Trophoblast cell (in vitro differentiated cells and primary cell): Measurements from ENCODE around the gene SEL1L2.

Source experiments
- DNase-seq, 2 donors: peaks; one replicate each; pipeline ENCODE4 v3.0.0-alpha.2; 2016
- H2AFZ ChIP-seq: 2 replicates; pipeline ENCODE4 v1.6.1; 2013; ENCODE audit warnings: low read length, moderate library complexity, mild to moderate bottlenecking; ENCODE audit not compliant: insufficient read depth, poor library complexity
- H2AK5ac ChIP-seq: 2 replicates; pipeline ENCODE4 v1.6.1; 2013; ENCODE audit warnings: mild to moderate bottlenecking, low read length
- H2BK120ac ChIP-seq: 2 replicates; pipeline ENCODE4 v1.6.1; 2013; ENCODE audit warnings: low read length, mild to moderate bottlenecking, moderate library complexity; ENCODE audit not compliant: insufficient read depth, poor library complexity
- H2BK12ac ChIP-seq: 2 replicates; pipeline ENCODE4 v1.6.1; 2013; ENCODE audit warnings: mild to moderate bottlenecking, low read length, moderate library complexity
- H2BK5ac ChIP-seq: 2 replicates; pipeline ENCODE4 v1.6.1; 2013; ENCODE audit warnings: low read length, low read depth, moderate library complexity, mild to moderate bottlenecking; ENCODE audit not compliant: poor library complexity
- H3K14ac ChIP-seq: 2 replicates; pipeline ENCODE4 v1.6.1; 2013; ENCODE audit warnings: mild to moderate bottlenecking, low read length
- H3K18ac ChIP-seq: 2 replicates; pipeline ENCODE4 v1.6.1; 2013; ENCODE audit warnings: mild to moderate bottlenecking, low read length
- H3K23ac ChIP-seq: 2 replicates; pipeline ENCODE4 v1.6.1; 2013; ENCODE audit warnings: low read length
- H3K27ac ChIP-seq: 2 replicates; pipeline ENCODE4 v1.5.1; 2013; ENCODE audit warnings: low read depth, mild to moderate bottlenecking, inconsistent platforms, low read length, moderate library complexity
- H3K27me3 ChIP-seq: 2 replicates; pipeline ENCODE4 v1.6.1; 2013; ENCODE audit warnings: inconsistent platforms, mild to moderate bottlenecking, low read length, moderate library complexity; ENCODE audit not compliant: insufficient read depth
- H3K36me3 ChIP-seq, 2 experiments: 1 replicate in 1 of 2; 2 replicates in 1 of 2; pipeline ENCODE4 v1.6.1; 2013; ENCODE audit warnings: low read length in 2 of 2, mild to moderate bottlenecking in 2 of 2, moderate library complexity in 1 of 2; ENCODE audit not compliant: insufficient read depth in 2 of 2, control insufficient read depth in 1 of 2
- H3K4ac ChIP-seq: 2 replicates; pipeline ENCODE4 v1.6.1; 2013; ENCODE audit warnings: low read depth, mild to moderate bottlenecking, low read length, moderate library complexity
- H3K4me1 ChIP-seq, 2 experiments: 1 replicate in 1 of 2; 2 replicates in 1 of 2; pipeline ENCODE4 v1.6.1; 2013; ENCODE audit warnings: low read length in 2 of 2, mild to moderate bottlenecking in 2 of 2, moderate library complexity in 1 of 2; ENCODE audit not compliant: insufficient read depth in 2 of 2, control insufficient read depth in 1 of 2
- H3K4me2 ChIP-seq: 2 replicates; pipeline ENCODE4 v1.6.1; 2013; ENCODE audit warnings: inconsistent platforms, mild to moderate bottlenecking, low read length, moderate library complexity
- H3K4me3 ChIP-seq: 2 replicates; pipeline ENCODE4 v1.5.1; 2013; ENCODE audit warnings: mild to moderate bottlenecking, low read depth, low read length, inconsistent platforms
- H3K79me1 ChIP-seq: one replicate; pipeline ENCODE4 v1.6.1; 2013; ENCODE audit warnings: low read length
- H3K79me2 ChIP-seq: 2 replicates; pipeline ENCODE4 v1.6.1; 2013; ENCODE audit warnings: low read length, mild to moderate bottlenecking; ENCODE audit not compliant: control insufficient read depth, insufficient read depth, poor library complexity
- H3K9ac ChIP-seq: 2 replicates; pipeline ENCODE4 v1.6.1; 2013; ENCODE audit warnings: mild to moderate bottlenecking, low read length
- H3K9me3 ChIP-seq: 2 replicates; pipeline ENCODE4 v1.6.1; 2013; ENCODE audit warnings: low read depth, mild to moderate bottlenecking, control low read depth, inconsistent platforms, low read length; ENCODE audit not compliant: insufficient read depth
- H4K12ac ChIP-seq: 2 replicates; pipeline ENCODE4 v1.6.1; 2013; ENCODE audit warnings: low read depth, mild to moderate bottlenecking, low read length, moderate library complexity
- H4K8ac ChIP-seq: 2 replicates; pipeline ENCODE4 v1.6.1; 2013; ENCODE audit warnings: low read depth, mild to moderate bottlenecking, low read length, moderate library complexity
- H4K91ac ChIP-seq: one replicate; pipeline ENCODE4 v1.6.1; 2013; ENCODE audit warnings: low read depth, mild to moderate bottlenecking, low read length, moderate library complexity
- WGBS: extraction: QIAGEN DNeasy Blood & Tissue Kit; methylation state at CpG from one replicate; pipeline ENCODE4 v1.1.7; 2013; ENCODE audit warnings: missing lambda C conversion rate; ENCODE audit not compliant: insufficient read length, insufficient coverage; ENCODE audit errors: extremely low coverage; 5-methylcytosine and 5-hydroxymethylcytosine counted together

SEL1L2 gene

GRCh38 chr20:13927171-13927570, 63.2 kb downstream of the SEL1L2 start:
- H4K12ac ChIP-seq, result no peak overlapping the region
- H3K79me2 ChIP-seq, result no peaks in the 10 kb centered on the region
- H2AFZ ChIP-seq, result no peak overlapping the region
- no peak overlapping the region for H3K23ac ChIP-seq
- H2BK120ac ChIP-seq, result no peak overlapping the region
- H3K4me1 ChIP-seq, result no peaks in the 10 kb centered on the region
- H3K18ac ChIP-seq, result no peak overlapping the region
- H2BK12ac ChIP-seq, result no peak overlapping the region
- H4K91ac ChIP-seq, result no peak overlapping the region
- no CpG with 5 or more reads among the region's 2 CpGs for WGBS
- H3K4me2 ChIP-seq, result no peak overlapping the region
- H3K36me3 ChIP-seq, result no peaks in the 10 kb centered on the region
- H3K9ac ChIP-seq, result no peak overlapping the region
- peaks cover 2% of the 10 kb centered on the region for H3K9me3 ChIP-seq
- no peak overlapping the region for H2BK5ac ChIP-seq
- H3K27me3 ChIP-seq, result no peaks in the 10 kb centered on the region
- no peaks in the 10 kb centered on the region for H3K79me1 ChIP-seq
- DNase-seq, result no peak
- H2AK5ac ChIP-seq, result no peak overlapping the region
- no peak overlapping the region for H4K8ac ChIP-seq
- no peak overlapping the region for H3K14ac ChIP-seq
- no peak overlapping the region for H3K4ac ChIP-seq
- H3K27ac ChIP-seq, result no peak overlapping the region
- H3K4me3 ChIP-seq, result no peak overlapping the region

DNA sequence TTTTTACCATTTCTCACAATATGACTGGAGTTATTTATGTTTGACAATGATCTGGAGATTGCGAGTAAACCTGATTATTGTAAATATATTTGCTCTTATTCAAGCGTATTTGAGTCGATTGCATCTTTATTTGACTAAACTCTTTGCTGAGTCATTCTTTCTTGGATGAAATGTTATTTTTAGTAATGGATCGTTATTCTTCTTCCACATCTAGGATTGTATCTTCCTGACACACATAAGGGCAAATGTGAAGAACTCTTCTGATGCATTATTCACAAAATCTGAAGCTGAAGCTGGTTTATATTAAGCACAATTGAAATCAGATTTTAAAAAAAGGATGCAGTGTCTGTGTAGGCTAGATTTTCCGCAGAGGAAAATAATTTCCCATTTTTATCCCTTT, 68.2 kb downstream of the SEL1L2 start:
- no peak overlapping the region for H2BK5ac ChIP-seq
- no peaks in the 10 kb centered on the region for H3K4me1 ChIP-seq
- no peak overlapping the region for H3K4me3 ChIP-seq
- no peak overlapping the region for H4K91ac ChIP-seq
- DNase-seq, result no peak
- no peak overlapping the region for H3K14ac ChIP-seq
- no peaks in the 10 kb centered on the region for H3K36me3 ChIP-seq
- H2AK5ac ChIP-seq, result no peak overlapping the region
- no peak overlapping the region for H3K23ac ChIP-seq
- no peaks in the 10 kb centered on the region for H3K79me1 ChIP-seq
- H3K27ac ChIP-seq, result no peak overlapping the region
- H3K18ac ChIP-seq, result no peak overlapping the region
- H4K8ac ChIP-seq, result no peak overlapping the region
- H3K9ac ChIP-seq, result no peak overlapping the region
- H3K9me3 ChIP-seq, result no peaks in the 10 kb centered on the region
- H2AFZ ChIP-seq, result no peak overlapping the region
- H3K4ac ChIP-seq, result no peak overlapping the region
- H3K27me3 ChIP-seq, result no peaks in the 10 kb centered on the region
- H3K79me2 ChIP-seq, result no peaks in the 10 kb centered on the region
- H2BK12ac ChIP-seq, result no peak overlapping the region
- H4K12ac ChIP-seq, result no peak overlapping the region
- H2BK120ac ChIP-seq, result no peak overlapping the region
- WGBS, result no CpG with 5 or more reads among the region's 5 CpGs
- H3K4me2 ChIP-seq, result no peak overlapping the region

DNA sequence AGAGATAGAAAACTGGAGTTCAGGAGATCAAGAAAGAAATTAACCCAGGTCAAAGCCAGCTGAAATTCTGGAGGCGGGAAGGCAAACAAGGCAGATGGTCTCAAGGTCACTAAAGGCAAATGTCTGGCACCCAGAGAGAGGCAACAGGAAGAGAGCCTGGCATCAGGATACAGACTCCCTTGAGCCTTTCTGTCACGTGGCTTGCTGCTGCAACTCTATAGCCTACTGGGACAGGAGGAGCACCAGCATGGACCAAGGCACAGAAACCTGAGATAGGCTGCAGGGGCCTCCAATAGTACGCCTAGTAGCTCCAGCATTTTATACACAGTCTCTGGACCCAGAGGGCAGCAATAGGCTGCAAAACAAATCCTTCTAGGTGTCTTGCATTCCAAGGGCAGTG, 75.1 kb downstream of the SEL1L2 start:
- no peaks in the 10 kb centered on the region for H3K36me3 ChIP-seq
- H3K23ac ChIP-seq, result no peak overlapping the region
- H3K4ac ChIP-seq, result no peak overlapping the region
- H4K91ac ChIP-seq, result no peak overlapping the region
- no peak overlapping the region for H3K18ac ChIP-seq
- no CpG with 5 or more reads among the region's 3 CpGs for WGBS
- H3K9ac ChIP-seq, result no peak overlapping the region
- H3K79me1 ChIP-seq, result no peaks in the 10 kb centered on the region
- H3K4me3 ChIP-seq, result no peak overlapping the region
- H3K14ac ChIP-seq, result no peak overlapping the region
- DNase-seq, result no peak
- no peak overlapping the region for H4K8ac ChIP-seq
- no peaks in the 10 kb centered on the region for H3K4me1 ChIP-seq
- no peak overlapping the region for H2BK120ac ChIP-seq
- no peaks in the 10 kb centered on the region for H3K79me2 ChIP-seq
- no peak overlapping the region for H2BK12ac ChIP-seq
- H2AK5ac ChIP-seq, result no peak overlapping the region
- no peak overlapping the region for H3K27ac ChIP-seq
- no peak overlapping the region for H2BK5ac ChIP-seq
- no peak overlapping the region for H2AFZ ChIP-seq
- no peaks in the 10 kb centered on the region for H3K27me3 ChIP-seq
- H3K4me2 ChIP-seq, result no peak overlapping the region
- H4K12ac ChIP-seq, result no peak overlapping the region
- peaks cover 1% of the 10 kb centered on the region for H3K9me3 ChIP-seq

- H3K79me1 ChIP-seq, result no peaks in the 10 kb centered on the region
- H3K79me2 ChIP-seq, result no peaks in the 10 kb centered on the region
- H3K23ac ChIP-seq, result no peak overlapping the region
- H2BK120ac ChIP-seq, result no peak overlapping the region
- H3K9me3 ChIP-seq, result peaks cover 1% of the 10 kb centered on the region
- no peak overlapping the region for H3K9ac ChIP-seq
- H3K36me3 ChIP-seq, result no peaks in the 10 kb centered on the region
- no peak overlapping the region for H4K8ac ChIP-seq
- H2AFZ ChIP-seq, result no peak overlapping the region
- no peak overlapping the region for H3K18ac ChIP-seq
- WGBS, result no CpG with 5 or more reads among the region's 4 CpGs
- H2BK5ac ChIP-seq, result no peak overlapping the region
- DNase-seq, result no peak
- H3K27ac ChIP-seq, result no peak overlapping the region
- no peak overlapping the region for H2AK5ac ChIP-seq
- no peaks in the 10 kb centered on the region for H3K4me1 ChIP-seq
- H3K4me3 ChIP-seq, result no peak overlapping the region
- H3K27me3 ChIP-seq, result no peaks in the 10 kb centered on the region
- H3K4ac ChIP-seq, result no peak overlapping the region
- H2BK12ac ChIP-seq, result no peak overlapping the region
- no peak overlapping the region for H3K14ac ChIP-seq
- no peak overlapping the region for H4K12ac ChIP-seq
- H3K4me2 ChIP-seq, result no peak overlapping the region
- H4K91ac ChIP-seq, result no peak overlapping the region
These were observed 76.8 kb downstream of the SEL1L2 start for GRCh38 chr20:13913572-13913971.
